CD4-positive, alpha-beta T cell (primary cell): ENCODE measurements around the gene ESR1. TPM values are rescaled to one million over a fixed set of nuclear protein-coding genes. Genes with fewer than 3 reads are reported as not detected.

Experiments
- ATAC-seq: fragments of 200-7000 bp; cut with Tn5 transposase; one replicate; pipeline ENCODE4 v1.10.0; 2022; ENCODE audit warnings: mild to moderate bottlenecking; ENCODE audit not compliant: poor library complexity
- CTCF ChIA-PET: fragments of 350-600 bp; sonication (Branson Sonifier 250); formaldehyde crosslinking; loops from one replicate; lab custom pipeline; 2021; ENCODE audit warnings: antibody characterized with exemption, inconsistent platforms; lab: Charles Lee
- POLR2A ChIA-PET: fragments of 350-600 bp; sonication (Branson Sonifier 250); formaldehyde crosslinking; loops from one replicate; lab custom pipeline; 2021; ENCODE audit warnings: antibody characterized with exemption, inconsistent platforms; lab: Charles Lee
- DNase-seq, 14 experiments: peaks; one replicate each; pipeline ENCODE4 v3.0.0-alpha.2; 2013 to 2020; ENCODE audit warnings: mixed read lengths in 2 of 14
- H3K27ac ChIP-seq, 2 donors: one replicate each; pipeline versions ENCODE4 v1.5.1 to v1.7.0; 2013; ENCODE audit warnings: low read length in 2 of 2, low read depth in 1 of 2, mild to moderate bottlenecking in 1 of 2
- H3K27me3 ChIP-seq, 2 experiments: 1 replicate in 1 of 2; 2 replicates in 1 of 2; pipeline versions ENCODE4 v1.6.1 to v1.7.0; 2013; ENCODE audit warnings: low read length in 2 of 2, control low read depth in 1 of 2, mild to moderate bottlenecking in 1 of 2, moderate library complexity in 1 of 2; ENCODE audit not compliant: insufficient read depth in 2 of 2, control insufficient read depth in 1 of 2
- H3K36me3 ChIP-seq: one replicate; pipeline ENCODE4 v1.6.1; 2013; ENCODE audit warnings: low read length, control low read depth; ENCODE audit not compliant: insufficient read depth
- H3K4me1 ChIP-seq: one replicate; pipeline ENCODE4 v1.6.1; 2013; ENCODE audit warnings: low read length, control low read depth; ENCODE audit not compliant: insufficient read depth
- H3K4me3 ChIP-seq: one replicate; pipeline ENCODE4 v1.5.1; 2013; ENCODE audit warnings: mild to moderate bottlenecking, low read length, moderate library complexity
- H3K9me3 ChIP-seq, 2 experiments: 1 replicate in 1 of 2; 2 replicates in 1 of 2; pipeline versions ENCODE4 v1.6.1 to v1.7.0; 2013; ENCODE audit warnings: low read length in 2 of 2, mild to moderate bottlenecking in 2 of 2, control low read depth in 1 of 2, moderate library complexity in 1 of 2; ENCODE audit not compliant: control insufficient read depth in 1 of 2, insufficient read depth in 1 of 2
- H3K27ac Mint-ChIP-seq: one replicate; pipeline ENCODE4 v1.8.0; 2020; ENCODE audit warnings: mixed read lengths
- H3K27me3 Mint-ChIP-seq: one replicate; pipeline ENCODE4 v1.8.0; 2021; ENCODE audit warnings: mixed read lengths
- H3K36me3 Mint-ChIP-seq: one replicate; pipeline ENCODE4 v1.8.0; 2021; ENCODE audit warnings: low read depth, mixed read lengths
- H3K4me1 Mint-ChIP-seq: one replicate; pipeline ENCODE4 v1.8.0; 2021; ENCODE audit warnings: low read depth, mixed read lengths
- H3K4me3 Mint-ChIP-seq: one replicate; pipeline ENCODE4 v1.8.0; 2020; ENCODE audit warnings: mild to moderate bottlenecking, mixed read lengths
- H3K9me3 Mint-ChIP-seq: one replicate; pipeline ENCODE4 v1.8.0; 2020; ENCODE audit warnings: mixed read lengths
- CTCF ChIP-seq: fragments of 200-600 bp; IDR thresholded peaks from one replicate; pipeline ENCODE4 v1.8.0; 2022; ENCODE audit warnings: antibody characterized with exemption, mild to moderate bottlenecking
- intact Hi-C, 2 experiments: fragments of 100-400 bp; cut with DNase I in 1 of 2; cut with micrococcal nuclease in 1 of 2; formaldehyde crosslinking; loops; one replicate each; pipeline versions ENCODE4 v1.15.1 to v1.9.0; 2023 to 2025; cut with DNase I, micrococcal nuclease
- total RNA-seq, 174 experiments: library from RNA in 2 of 174; stranded (reverse) in 2 of 174; gene quantifications; one replicate each; pipeline ENCODE4 v1.2.3 and lab custom pipeline; 2021 to 2026

ESR1 gene
- total RNA-seq, 2 experiments from 2014 or later = 2.6 to 2.8 TPM

- Mint-ChIP-seq H3K27me3 (no peaks in the 10 kb centered on the region), H3K9me3 (no peaks in the 10 kb centered on the region), H3K4me1 (no peaks in the 10 kb centered on the region), H3K27ac (no peak overlapping the region), H3K4me3 (no peak overlapping the region), H3K36me3 (no peaks in the 10 kb centered on the region)
- Histone ChIP-seq H3K36me3 (no peaks in the 10 kb centered on the region), H3K4me1 (no peaks in the 10 kb centered on the region), H3K9me3 (no peaks in the 10 kb centered on the region), H3K4me3 (no peak overlapping the region), H3K27ac (no peak overlapping the region), H3K27me3 (no peaks in the 10 kb centered on the region)
- ChIA-PET CTCF (no interaction called here), POLR2A (no interaction called here)
- no peak for DNase-seq
- ATAC-seq = no peak
- no peak for TF ChIP-seq CTCF
- intact Hi-C loops = no loop called here
Observed at GRCh38 chr6:151998784-151999183, 191.3 kb downstream of the ESR1 start.

GRCh38 chr6:151999194-151999593 lies 191.7 kb downstream of the ESR1 start:
- POLR2A ChIA-PET = no interaction called here
- no peak for TF ChIP-seq CTCF
- intact Hi-C loops = no loop called here
- Histone ChIP-seq H3K27ac (no peak overlapping the region), H3K36me3 (no peaks in the 10 kb centered on the region), H3K27me3 (no peaks in the 10 kb centered on the region), H3K9me3 (no peaks in the 10 kb centered on the region), H3K4me3 (no peak overlapping the region), H3K4me1 (no peaks in the 10 kb centered on the region)
- H3K9me3 Mint-ChIP-seq = no peaks in the 10 kb centered on the region
- H3K27me3 Mint-ChIP-seq = no peaks in the 10 kb centered on the region
- H3K4me3 Mint-ChIP-seq = no peak overlapping the region
- CTCF ChIA-PET = no interaction called here
- ATAC-seq (no peak), DNase-seq (no peak)
- no peaks in the 10 kb centered on the region for H3K36me3 Mint-ChIP-seq
- H3K27ac Mint-ChIP-seq = no peak overlapping the region
- H3K4me1 Mint-ChIP-seq = no peaks in the 10 kb centered on the region

DNA sequence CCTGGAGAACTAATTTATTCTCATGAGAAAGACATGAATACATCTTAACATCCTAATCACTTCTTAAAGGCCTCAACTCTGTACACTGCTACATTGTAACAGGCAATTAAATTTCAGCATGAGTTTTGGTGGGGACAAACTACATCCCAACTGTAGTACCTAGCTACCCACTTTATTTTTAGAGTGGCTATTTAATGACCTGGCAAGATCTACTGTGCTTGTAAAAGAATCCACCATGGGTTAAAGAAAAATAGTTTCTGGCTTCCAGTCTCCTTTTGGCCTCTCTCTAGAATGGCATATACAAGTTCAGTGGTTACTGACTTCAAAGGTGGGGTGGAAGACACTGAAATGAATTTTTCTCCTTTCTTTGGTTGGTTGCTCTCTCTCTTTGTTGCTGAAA lies 193.9 kb downstream of the ESR1 start:
- ChIA-PET CTCF (no interaction called here), POLR2A (no interaction called here)
- H3K36me3 ChIP-seq = no peaks in the 10 kb centered on the region
- intact Hi-C loops = no loop called here
- Mint-ChIP-seq H3K36me3 (no peaks in the 10 kb centered on the region), H3K9me3 (no peaks in the 10 kb centered on the region), H3K4me3 (no peak overlapping the region), H3K4me1 (no peaks in the 10 kb centered on the region), H3K27me3 (no peaks in the 10 kb centered on the region), H3K27ac (no peak overlapping the region)
- DNase-seq (no peak), ATAC-seq (no peak)
- H3K4me3 ChIP-seq = no peak overlapping the region
- TF ChIP-seq CTCF = no peak
- H3K4me1 ChIP-seq = no peaks in the 10 kb centered on the region
- H3K9me3 ChIP-seq = no peaks in the 10 kb centered on the region
- no peaks in the 10 kb centered on the region for H3K27me3 ChIP-seq
- no peak overlapping the region for H3K27ac ChIP-seq
